PC-9 (cell line): ENCODE results near the gene GRIP2. TPM values are rescaled to one million over a fixed set of nuclear protein-coding genes. Genes with fewer than 3 reads are reported as not detected.

Experiments used
- BruUV-seq: library from RNA; stranded (reverse); fragments of 400-500 nt; replicated peaks from 2 replicates; lab custom pipeline; 2021; lab: Mats Ljungman, UMichigan
- CTCF ChIA-PET: fragments of 300-600 bp; sonication (Branson Sonifier 250); formaldehyde crosslinking; loops from one replicate; lab custom pipeline; 2022; ENCODE audit warnings: antibody characterized with exemption; lab: Charles Lee
- POLR2A ChIA-PET: fragments of 300-600 bp; sonication (Branson Sonifier 250); formaldehyde crosslinking; loops from one replicate; lab custom pipeline; 2022; ENCODE audit warnings: antibody characterized with exemption; ENCODE audit not compliant: unreplicated experiment; lab: Charles Lee
- DNase-seq, 2 experiments: peaks; one replicate each; pipeline versions ENCODE4 v3.0.0 to v3.0.0-alpha.2; 2015 to 2022; ENCODE audit warnings: mixed read lengths in 1 of 2
- H2AFZ ChIP-seq: fragments of 200-600 bp; sonication (generic); 2 replicates; pipeline ENCODE4 v1.8.1; 2017; ENCODE audit warnings: antibody characterized with exemption
- H3F3A ChIP-seq: fragments of 200-600 bp; sonication (generic); 2 replicates; pipeline ENCODE4 v1.8.1; 2017; ENCODE audit warnings: antibody characterized with exemption, mild to moderate bottlenecking, low read depth; ENCODE audit not compliant: insufficient read depth
- H3K27ac ChIP-seq: fragments of 200-600 bp; sonication (generic); 2 replicates; pipeline ENCODE4 v1.6.1; 2016; ENCODE audit warnings: mixed run types
- H3K27me3 ChIP-seq: fragments of 200-600 bp; sonication (generic); 2 replicates; pipeline ENCODE4 v1.6.1; 2016; ENCODE audit warnings: low read depth, mixed run types; ENCODE audit not compliant: insufficient read depth
- H3K36me3 ChIP-seq: fragments of 200-600 bp; sonication (generic); 2 replicates; pipeline ENCODE4 v1.6.1; 2016; ENCODE audit warnings: low read depth, mixed run types
- H3K4me1 ChIP-seq: fragments of 200-600 bp; sonication (generic); replicated peaks from 2 replicates; pipeline ENCODE4 v1.6.1; 2016; ENCODE audit warnings: mixed run types; ENCODE audit not compliant: insufficient read depth
- H3K4me2 ChIP-seq: fragments of 200-600 bp; sonication (generic); 2 replicates; pipeline ENCODE4 v1.6.1; 2017; ENCODE audit warnings: mixed run types
- H3K4me3 ChIP-seq: fragments of 200-600 bp; sonication (generic); 2 replicates; pipeline ENCODE4 v1.6.1; 2016; ENCODE audit warnings: mixed run types
- H3K79me2 ChIP-seq: fragments of 200-600 bp; sonication (generic); 2 replicates; pipeline ENCODE4 v1.6.1; 2017; ENCODE audit warnings: low read depth, mixed run types
- H3K9me2 ChIP-seq: fragments of 200-600 bp; sonication (generic); 2 replicates; pipeline ENCODE4 v1.8.1; 2017; ENCODE audit warnings: mild to moderate bottlenecking; ENCODE audit not compliant: insufficient read depth
- H3K9me3 ChIP-seq: fragments of 200-600 bp; sonication (generic); 2 replicates; pipeline ENCODE4 v1.8.1; 2016; ENCODE audit warnings: low read depth; ENCODE audit not compliant: insufficient read depth
- H4K20me1 ChIP-seq: fragments of 200-600 bp; sonication (generic); 2 replicates; pipeline ENCODE4 v1.8.1; 2017; ENCODE audit not compliant: insufficient read depth
- EZH2 ChIP-seq: fragments of 200-600 bp; sonication (generic); IDR thresholded peaks from 2 replicates; pipeline ENCODE4 v1.8.0; 2017; ENCODE audit warnings: antibody characterized with exemption, low read depth
- intact Hi-C: fragments of 100-400 bp; cut with micrococcal nuclease; formaldehyde crosslinking; loops from one replicate; pipeline ENCODE4 v1.10.0; 2022; ENCODE audit not compliant: unreplicated experiment
- total RNA-seq: library from RNA; stranded (reverse); gene quantifications from 2 replicates; pipeline ENCODE4 v1.2.3, GENCODE V29; 2021
- TF ChIP-seq, protein P1 (sequence below): fragments of 200-600 bp; sonication (generic); conservative IDR thresholded peaks from 2 replicates; pipeline ENCODE4 v1.6.1; 2017; ENCODE audit warnings: mixed run types, antibody characterized with exemption, mild to moderate bottlenecking, moderate library complexity

The GRIP2 gene
- total RNA-seq, 1 experiment from 2014 or later = not detected

DNA sequence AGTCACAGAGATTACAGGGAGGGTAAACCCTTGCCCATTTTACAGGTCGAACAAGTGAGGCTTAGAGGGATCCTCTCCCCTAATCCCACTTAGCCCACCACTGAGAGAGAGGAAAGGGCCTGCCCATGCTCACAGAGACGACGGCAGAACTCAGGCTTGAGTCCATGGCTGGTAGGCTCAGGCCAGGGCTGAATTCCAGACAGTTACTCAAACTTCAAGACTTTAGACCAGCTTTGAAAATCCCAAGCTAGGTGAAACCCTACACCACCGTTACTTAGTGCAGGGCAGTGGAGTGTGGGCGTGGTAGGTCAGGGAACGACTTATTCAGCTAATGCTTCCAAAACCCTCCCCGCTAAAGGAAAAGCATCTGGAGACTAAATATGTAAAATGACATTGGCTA is 16.4 kb downstream of the GRIP2 start:
- Histone ChIP-seq H3K4me2 (no peak overlapping the region), H3K27me3 (peaks cover 42% of the 10 kb centered on the region), H2AFZ (no peak overlapping the region), H3K9me3 (no peaks in the 10 kb centered on the region), H3K9me2 (no peaks in the 10 kb centered on the region), H3K27ac (no peak overlapping the region), H3K79me2 (no peaks in the 10 kb centered on the region), H3F3A (no peaks in the 10 kb centered on the region), H3K4me3 (no peak overlapping the region), H3K4me1 (no peaks in the 10 kb centered on the region), H4K20me1 (no peaks in the 10 kb centered on the region), H3K36me3 (no peaks in the 10 kb centered on the region)
- no peak for DNase-seq
- CTCF ChIA-PET = no interaction called here
- no TSS peak for BruUV-seq
- POLR2A ChIA-PET = interaction anchor here (0.6 kb wide), 1 partner anchor 41 kb away, joined by 4 read pairs; no protein-coding TSS in a partner anchor
- intact Hi-C loops = no loop called here
- TF ChIP-seq, protein P1, sequence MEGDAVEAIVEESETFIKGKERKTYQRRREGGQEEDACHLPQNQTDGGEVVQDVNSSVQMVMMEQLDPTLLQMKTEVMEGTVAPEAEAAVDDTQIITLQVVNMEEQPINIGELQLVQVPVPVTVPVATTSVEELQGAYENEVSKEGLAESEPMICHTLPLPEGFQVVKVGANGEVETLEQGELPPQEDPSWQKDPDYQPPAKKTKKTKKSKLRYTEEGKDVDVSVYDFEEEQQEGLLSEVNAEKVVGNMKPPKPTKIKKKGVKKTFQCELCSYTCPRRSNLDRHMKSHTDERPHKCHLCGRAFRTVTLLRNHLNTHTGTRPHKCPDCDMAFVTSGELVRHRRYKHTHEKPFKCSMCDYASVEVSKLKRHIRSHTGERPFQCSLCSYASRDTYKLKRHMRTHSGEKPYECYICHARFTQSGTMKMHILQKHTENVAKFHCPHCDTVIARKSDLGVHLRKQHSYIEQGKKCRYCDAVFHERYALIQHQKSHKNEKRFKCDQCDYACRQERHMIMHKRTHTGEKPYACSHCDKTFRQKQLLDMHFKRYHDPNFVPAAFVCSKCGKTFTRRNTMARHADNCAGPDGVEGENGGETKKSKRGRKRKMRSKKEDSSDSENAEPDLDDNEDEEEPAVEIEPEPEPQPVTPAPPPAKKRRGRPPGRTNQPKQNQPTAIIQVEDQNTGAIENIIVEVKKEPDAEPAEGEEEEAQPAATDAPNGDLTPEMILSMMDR = no peak
- no peak for TF ChIP-seq EZH2

DNA sequence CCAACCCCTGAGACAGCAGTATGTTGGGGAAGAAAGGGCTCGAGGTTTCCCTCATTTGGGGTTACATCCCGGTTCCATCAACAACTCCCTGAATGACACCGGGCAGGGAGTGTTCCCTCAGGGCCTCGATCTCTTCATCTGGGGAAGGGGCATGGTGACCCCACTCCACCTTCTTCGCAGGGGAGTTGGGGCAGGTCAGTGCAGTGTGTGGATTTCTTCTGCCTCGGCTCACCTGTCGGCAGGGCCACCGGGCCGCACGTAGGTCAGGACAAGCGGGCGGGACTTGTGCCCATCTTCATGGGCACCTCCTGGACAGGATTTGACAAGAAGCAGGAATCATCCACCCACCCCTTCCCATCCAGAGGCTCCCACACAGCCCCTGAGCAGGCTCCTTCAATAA is 17.4 kb downstream of the GRIP2 start:
- POLR2A ChIA-PET = no interaction called here
- no peak overlapping the region for H3K4me2 ChIP-seq
- H3K36me3 ChIP-seq = no peaks in the 10 kb centered on the region
- CTCF ChIA-PET = no interaction called here
- H3K4me3 ChIP-seq = no peak overlapping the region
- no peak overlapping the region for H3K27ac ChIP-seq
- peaks cover 45% of the 10 kb centered on the region for H3K27me3 ChIP-seq
- H3K4me1 ChIP-seq = no peaks in the 10 kb centered on the region
- H3K79me2 ChIP-seq = no peaks in the 10 kb centered on the region
- H3K9me3 ChIP-seq = no peaks in the 10 kb centered on the region
- intact Hi-C loops = no loop called here
- H2AFZ ChIP-seq = no peak overlapping the region
- no peak for DNase-seq
- H3K9me2 ChIP-seq = no peaks in the 10 kb centered on the region
- H4K20me1 ChIP-seq = no peaks in the 10 kb centered on the region
- no peaks in the 10 kb centered on the region for H3F3A ChIP-seq
- TF ChIP-seq, protein P1 = no peak
- no peak for TF ChIP-seq EZH2
- BruUV-seq = no TSS peak

DNA sequence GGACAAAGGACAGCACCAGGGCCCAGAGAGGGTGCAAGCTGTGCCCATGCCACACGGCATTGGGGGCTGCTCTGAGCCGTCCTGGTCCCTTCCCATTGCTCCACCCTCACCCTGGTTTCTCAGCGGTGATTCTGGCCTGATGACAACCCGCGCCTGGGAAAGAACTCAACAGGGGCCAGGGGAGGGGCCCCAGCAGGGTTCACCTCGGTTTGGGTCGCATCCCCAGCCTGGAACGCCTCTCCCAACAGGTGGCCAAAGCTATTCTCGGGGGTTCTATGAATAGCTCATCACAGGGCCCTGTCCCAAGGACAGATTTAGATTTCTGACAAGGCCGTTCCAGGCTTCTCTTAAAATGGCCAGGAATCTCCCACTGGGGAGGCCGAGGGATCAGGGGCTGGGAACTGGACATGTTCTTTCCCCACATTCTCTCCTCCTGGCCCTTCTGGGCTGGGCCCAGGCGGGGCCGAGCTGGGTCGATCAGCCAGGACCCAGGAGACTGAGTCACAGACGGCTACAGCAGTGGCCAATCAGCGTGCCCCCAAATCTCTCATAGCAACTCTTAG is 17.9 kb downstream of the GRIP2 start:
- no TSS peak for BruUV-seq
- Histone ChIP-seq H3K4me1 (no peaks in the 10 kb centered on the region), H3K79me2 (no peaks in the 10 kb centered on the region), H3K4me2 (no peak overlapping the region), H3K9me3 (no peaks in the 10 kb centered on the region), H3K9me2 (no peaks in the 10 kb centered on the region), H2AFZ (no peak overlapping the region), H3F3A (no peaks in the 10 kb centered on the region), H3K27ac (no peak overlapping the region), H4K20me1 (no peaks in the 10 kb centered on the region), H3K36me3 (no peaks in the 10 kb centered on the region), H3K4me3 (no peak overlapping the region), H3K27me3 (peaks cover 45% of the 10 kb centered on the region)
- no peak for DNase-seq
- ChIA-PET POLR2A (no interaction called here), CTCF (no interaction called here)
- TF ChIP-seq, protein P1 = no peak
- no peak for TF ChIP-seq EZH2
- intact Hi-C loops = no loop called here
